Panc1 (cell line): ENCODE measurements around the gene SPRED3.
"Not testable (repeated sequence)": the region's sequence is repeated elsewhere in the genome, so short reads cannot be mapped to it uniquely, and the experiment has no call there.

Source experiments
- CTCF ChIP-seq: fragments of 450-650 bp; IDR thresholded peaks from 2 replicates; pipeline ENCODE4 v1.5.1; 2017; ENCODE audit warnings: mild to moderate bottlenecking
- POLR2AphosphoS5 ChIP-seq: IDR thresholded peaks from 2 replicates; pipeline ENCODE4 v1.6.1; 2012; ENCODE audit warnings: mild to moderate bottlenecking, low read depth, low read length, moderate library complexity
- TCF7L2 ChIP-seq: IDR thresholded peaks from 2 replicates; pipeline ENCODE4 v1.6.1; 2011; ENCODE audit warnings: mild to moderate bottlenecking, low read depth, low read length, inconsistent platforms

GRCh38 chr19:38411898-38412297 lies 23.4 kb downstream of the SPRED3 start:
- TF ChIP-seq CTCF, TCF7L2, POLR2AphosphoS5: not testable (repeated sequence)
